ENCODE data around the gene PTPRG.

Gene PTPRG

GRCh38 chr3:61733876-61734275 is 172.5 kb downstream of the PTPRG start:
- Histone ChIP-seq H2BK5ac (ENCODE audit: low read depth, low read length, poor library complexity) (no peak overlapping the region), H4K91ac (ENCODE audit: low read depth, low read length) (no peak overlapping the region), H3K4me2 (ENCODE audit: low read length) (no peak overlapping the region), H3K14ac (ENCODE audit: low read length) (no peak overlapping the region), H3K27ac (ENCODE audit: low read depth, low read length) (no peak overlapping the region), H4K8ac (ENCODE audit: low read depth, low read length) (no peak overlapping the region), H3K23ac (ENCODE audit: low read length) (no peak overlapping the region), H2BK12ac (ENCODE audit: low read length) (no peak overlapping the region), H3K79me1 (ENCODE audit: low read length) (no peaks in the 10 kb centered on the region), H3K18ac (ENCODE audit: low read length) (no peak overlapping the region), H3K9me3 (ENCODE audit: insufficient read depth, low read depth, low read length) (no peaks in the 10 kb centered on the region), H3K27me3 (ENCODE audit: insufficient read depth, low read length) (no peaks in the 10 kb centered on the region), H2AFZ (ENCODE audit: insufficient read depth, low read length, poor library complexity) (no peak overlapping the region), H3K9ac (ENCODE audit: low read length) (no peak overlapping the region), H3K36me3 (ENCODE audit: control insufficient read depth in 1 of 2, insufficient read depth in 2 of 2, low read length in 2 of 2) (no peaks in the 10 kb centered on the region), H2BK120ac (ENCODE audit: insufficient read depth, low read length, poor library complexity) (no peak overlapping the region), H3K4ac (ENCODE audit: low read depth, low read length) (no peak overlapping the region), H4K12ac (ENCODE audit: low read depth, low read length) (no peak overlapping the region), H2AK5ac (ENCODE audit: low read length) (no peak overlapping the region), H3K4me1 (ENCODE audit: control insufficient read depth in 1 of 2, insufficient read depth in 2 of 2, low read length in 2 of 2) (no peaks in the 10 kb centered on the region), H3K4me3 (ENCODE audit: low read depth, low read length) (no peak overlapping the region), H3K79me2 (ENCODE audit: control insufficient read depth, insufficient read depth, low read length, poor library complexity) (no peaks in the 10 kb centered on the region)
- DNase-seq: no peak
- no CpG with 5 or more reads among the region's 6 CpGs for WGBS (ENCODE audit: extremely low coverage, insufficient coverage, insufficient read length)

- H3K4me1 ChIP-seq (ENCODE audit: control insufficient read depth in 1 of 2, insufficient read depth in 2 of 2, low read length in 2 of 2): no peaks in the 10 kb centered on the region
- H3K9me3 ChIP-seq (ENCODE audit: insufficient read depth, low read depth, low read length): no peaks in the 10 kb centered on the region
- no peak overlapping the region for H3K23ac ChIP-seq (ENCODE audit: low read length)
- H3K4ac ChIP-seq (ENCODE audit: low read depth, low read length): no peak overlapping the region
- WGBS (ENCODE audit: extremely low coverage, insufficient coverage, insufficient read length): no CpG with 5 or more reads among the region's 6 CpGs
- no peaks in the 10 kb centered on the region for H3K79me1 ChIP-seq (ENCODE audit: low read length)
- no peak overlapping the region for H3K14ac ChIP-seq (ENCODE audit: low read length)
- no peaks in the 10 kb centered on the region for H3K36me3 ChIP-seq (ENCODE audit: control insufficient read depth in 1 of 2, insufficient read depth in 2 of 2, low read length in 2 of 2)
- no peak overlapping the region for H2BK120ac ChIP-seq (ENCODE audit: insufficient read depth, low read length, poor library complexity)
- H3K4me3 ChIP-seq (ENCODE audit: low read depth, low read length): no peak overlapping the region
- no peak overlapping the region for H4K12ac ChIP-seq (ENCODE audit: low read depth, low read length)
- H3K4me2 ChIP-seq (ENCODE audit: low read length): no peak overlapping the region
- H3K18ac ChIP-seq (ENCODE audit: low read length): no peak overlapping the region
- H3K27ac ChIP-seq (ENCODE audit: low read depth, low read length): no peak overlapping the region
- no peak overlapping the region for H2AK5ac ChIP-seq (ENCODE audit: low read length)
- no peaks in the 10 kb centered on the region for H3K79me2 ChIP-seq (ENCODE audit: control insufficient read depth, insufficient read depth, low read length, poor library complexity)
- H2BK12ac ChIP-seq (ENCODE audit: low read length): no peak overlapping the region
- no peak overlapping the region for H3K9ac ChIP-seq (ENCODE audit: low read length)
- no peak overlapping the region for H4K8ac ChIP-seq (ENCODE audit: low read depth, low read length)
- no peak overlapping the region for H2BK5ac ChIP-seq (ENCODE audit: low read depth, low read length, poor library complexity)
- H2AFZ ChIP-seq (ENCODE audit: insufficient read depth, low read length, poor library complexity): no peak overlapping the region
- DNase-seq: no peak
- no peaks in the 10 kb centered on the region for H3K27me3 ChIP-seq (ENCODE audit: insufficient read depth, low read length)
- no peak overlapping the region for H4K91ac ChIP-seq (ENCODE audit: low read depth, low read length)
These were observed 173.6 kb downstream of the PTPRG start for GRCh38 chr3:61734749-61735686.

- DNase-seq: no peak
- no peaks in the 10 kb centered on the region for H3K27me3 ChIP-seq (ENCODE audit: insufficient read depth, low read length)
- no peak overlapping the region for H4K91ac ChIP-seq (ENCODE audit: low read depth, low read length)
- no peak overlapping the region for H2BK5ac ChIP-seq (ENCODE audit: low read depth, low read length, poor library complexity)
- H2AK5ac ChIP-seq (ENCODE audit: low read length): no peak overlapping the region
- no peak overlapping the region for H4K12ac ChIP-seq (ENCODE audit: low read depth, low read length)
- no peak overlapping the region for H3K27ac ChIP-seq (ENCODE audit: low read depth, low read length)
- H2AFZ ChIP-seq (ENCODE audit: insufficient read depth, low read length, poor library complexity): no peak overlapping the region
- H3K79me1 ChIP-seq (ENCODE audit: low read length): no peaks in the 10 kb centered on the region
- no peaks in the 10 kb centered on the region for H3K4me1 ChIP-seq (ENCODE audit: control insufficient read depth in 1 of 2, insufficient read depth in 2 of 2, low read length in 2 of 2)
- H2BK12ac ChIP-seq (ENCODE audit: low read length): no peak overlapping the region
- H3K4me3 ChIP-seq (ENCODE audit: low read depth, low read length): no peak overlapping the region
- no peak overlapping the region for H3K4ac ChIP-seq (ENCODE audit: low read depth, low read length)
- no peak overlapping the region for H2BK120ac ChIP-seq (ENCODE audit: insufficient read depth, low read length, poor library complexity)
- no peak overlapping the region for H3K23ac ChIP-seq (ENCODE audit: low read length)
- H3K9ac ChIP-seq (ENCODE audit: low read length): no peak overlapping the region
- no CpG with 5 or more reads among the region's 5 CpGs for WGBS (ENCODE audit: extremely low coverage, insufficient coverage, insufficient read length)
- H3K14ac ChIP-seq (ENCODE audit: low read length): no peak overlapping the region
- no peaks in the 10 kb centered on the region for H3K79me2 ChIP-seq (ENCODE audit: control insufficient read depth, insufficient read depth, low read length, poor library complexity)
- no peak overlapping the region for H3K18ac ChIP-seq (ENCODE audit: low read length)
- no peak overlapping the region for H4K8ac ChIP-seq (ENCODE audit: low read depth, low read length)
- no peak overlapping the region for H3K4me2 ChIP-seq (ENCODE audit: low read length)
- H3K36me3 ChIP-seq (ENCODE audit: control insufficient read depth in 1 of 2, insufficient read depth in 2 of 2, low read length in 2 of 2): no peaks in the 10 kb centered on the region
- H3K9me3 ChIP-seq (ENCODE audit: insufficient read depth, low read depth, low read length): no peaks in the 10 kb centered on the region
These were observed 175.1 kb downstream of the PTPRG start for GRCh38 chr3:61736506-61736905.

- Histone ChIP-seq H3K79me1 (ENCODE audit: low read length) (no peaks in the 10 kb centered on the region), H3K23ac (ENCODE audit: low read length) (no peak overlapping the region), H3K27me3 (ENCODE audit: insufficient read depth, low read length) (no peaks in the 10 kb centered on the region), H3K4me1 (ENCODE audit: control insufficient read depth in 1 of 2, insufficient read depth in 2 of 2, low read length in 2 of 2) (no peaks in the 10 kb centered on the region), H3K4me3 (ENCODE audit: low read depth, low read length) (no peak overlapping the region), H2BK5ac (ENCODE audit: low read depth, low read length, poor library complexity) (no peak overlapping the region), H2BK120ac (ENCODE audit: insufficient read depth, low read length, poor library complexity) (no peak overlapping the region), H3K18ac (ENCODE audit: low read length) (no peak overlapping the region), H3K4me2 (ENCODE audit: low read length) (no peak overlapping the region), H3K9me3 (ENCODE audit: insufficient read depth, low read depth, low read length) (no peaks in the 10 kb centered on the region), H3K36me3 (ENCODE audit: control insufficient read depth in 1 of 2, insufficient read depth in 2 of 2, low read length in 2 of 2) (no peaks in the 10 kb centered on the region), H3K9ac (ENCODE audit: low read length) (no peak overlapping the region), H2BK12ac (ENCODE audit: low read length) (no peak overlapping the region), H4K12ac (ENCODE audit: low read depth, low read length) (no peak overlapping the region), H3K14ac (ENCODE audit: low read length) (no peak overlapping the region), H4K91ac (ENCODE audit: low read depth, low read length) (no peak overlapping the region), H3K27ac (ENCODE audit: low read depth, low read length) (no peak overlapping the region), H3K4ac (ENCODE audit: low read depth, low read length) (no peak overlapping the region), H4K8ac (ENCODE audit: low read depth, low read length) (no peak overlapping the region), H2AK5ac (ENCODE audit: low read length) (no peak overlapping the region), H3K79me2 (ENCODE audit: control insufficient read depth, insufficient read depth, low read length, poor library complexity) (no peaks in the 10 kb centered on the region), H2AFZ (ENCODE audit: insufficient read depth, low read length, poor library complexity) (no peak overlapping the region)
- DNase-seq: no peak
- WGBS (ENCODE audit: extremely low coverage, insufficient coverage, insufficient read length): no CpG with 5 or more reads among the region's 1 CpG
These were observed 178.3 kb downstream of the PTPRG start for GRCh38 chr3:61739640-61740039.
